Measurements from ENCODE around the gene FGF3.

The FGF3 gene

GRCh38 chr11:69823641-69824265 lies 4.5 kb upstream of the FGF3 start:
- DNase-seq (ENCODE audit: low read depth), result no peak

GRCh38 chr11:69822676-69823494 lies 3.7 kb upstream of the FGF3 start:
- no peak for DNase-seq (ENCODE audit: low read depth)

GRCh38 chr11:69821511-69822040 lies 2.4 kb upstream of the FGF3 start:
- DNase-seq (ENCODE audit: low read depth), result no peak

- DNase-seq (ENCODE audit: low read depth), result no peak
Measured at GRCh38 chr11:69820441-69820840, 1.2 kb upstream of the FGF3 start.

- DNase-seq (ENCODE audit: low read depth), result no peak
Measured at GRCh38 chr11:69819541-69820070, 390 bp upstream of the FGF3 start.

- DNase-seq (ENCODE audit: low read depth), result no peak
Measured at GRCh38 chr11:69818231-69818602, 999 bp downstream of the FGF3 start.

GRCh38 chr11:69817265-69818230 lies 1.7 kb downstream of the FGF3 start:
- DNase-seq (ENCODE audit: low read depth), result no peak

GRCh38 chr11:69816671-69817070 lies 2.5 kb downstream of the FGF3 start:
- DNase-seq (ENCODE audit: low read depth), result no peak

- DNase-seq (ENCODE audit: low read depth), result no peak
Measured at GRCh38 chr11:69815973-69816372, 3.2 kb downstream of the FGF3 start.

GRCh38 chr11:69814902-69815301 lies 4.3 kb downstream of the FGF3 start:
- DNase-seq (ENCODE audit: low read depth), result no peak

- DNase-seq (ENCODE audit: low read depth), result no peak
Measured at GRCh38 chr11:69814411-69814810, 4.8 kb downstream of the FGF3 start.

- DNase-seq (ENCODE audit: low read depth), result no peak
Measured at GRCh38 chr11:69813839-69814238, 5.4 kb downstream of the FGF3 start.

- DNase-seq (ENCODE audit: low read depth), result no peak
Measured at GRCh38 chr11:69812946-69813345, 6.3 kb downstream of the FGF3 start.

GRCh38 chr11:69812256-69812655 lies 7.0 kb downstream of the FGF3 start:
- DNase-seq (ENCODE audit: low read depth), result no peak

- no peak for DNase-seq (ENCODE audit: low read depth)
Measured at GRCh38 chr11:69811431-69811830, 7.8 kb downstream of the FGF3 start.

- no peak for DNase-seq (ENCODE audit: low read depth)
Measured at GRCh38 chr11:69810289-69811118, 8.7 kb downstream of the FGF3 start.

- no peak for DNase-seq (ENCODE audit: low read depth)
Measured at GRCh38 chr11:69808667-69809086, 10.5 kb downstream of the FGF3 start.

GRCh38 chr11:69807106-69807815 lies 12.0 kb downstream of the FGF3 start:
- DNase-seq (ENCODE audit: low read depth), result no peak

- no peak for DNase-seq (ENCODE audit: low read depth)
Measured at GRCh38 chr11:69804769-69805508, 14.3 kb downstream of the FGF3 start.

All from CMK (cell line).